HepG2 (cell line): ENCODE results near the gene MRPL20.

Source experiments
- CTCF ChIP-seq: sonication (generic); formaldehyde crosslinking; IDR thresholded peaks from 2 replicates; pipeline ENCODE4 v1.5.0; 2020; ENCODE audit warnings: mild to moderate bottlenecking, missing genetic modification reagents, moderate library complexity
- KAT2B ChIP-seq: fragments of 150-350 bp; IDR thresholded peaks from 2 replicates; pipeline ENCODE4 v1.6.1; 2014; ENCODE audit warnings: low read depth, low read length, borderline replicate concordance
- MZF1 ChIP-seq: sonication (generic); formaldehyde crosslinking; IDR thresholded peaks from 2 replicates; pipeline ENCODE4 v1.8.1; 2023; ENCODE audit warnings: mild to moderate bottlenecking, missing genetic modification reagents, borderline replicate concordance
- RBM39 ChIP-seq: fragments of 200-400 bp; formaldehyde crosslinking; IDR thresholded peaks from one replicate; pipeline ENCODE4 v1.6.1; 2018; ENCODE audit warnings: antibody characterized with exemption, mild to moderate bottlenecking, low read depth, low read length; ENCODE audit not compliant: poor library complexity, severe bottlenecking
- XBP1 ChIP-seq: sonication (generic); formaldehyde crosslinking; IDR thresholded peaks from 2 replicates; pipeline ENCODE4 v1.5.0; 2020; ENCODE audit warnings: missing genetic modification reagents

DNA sequence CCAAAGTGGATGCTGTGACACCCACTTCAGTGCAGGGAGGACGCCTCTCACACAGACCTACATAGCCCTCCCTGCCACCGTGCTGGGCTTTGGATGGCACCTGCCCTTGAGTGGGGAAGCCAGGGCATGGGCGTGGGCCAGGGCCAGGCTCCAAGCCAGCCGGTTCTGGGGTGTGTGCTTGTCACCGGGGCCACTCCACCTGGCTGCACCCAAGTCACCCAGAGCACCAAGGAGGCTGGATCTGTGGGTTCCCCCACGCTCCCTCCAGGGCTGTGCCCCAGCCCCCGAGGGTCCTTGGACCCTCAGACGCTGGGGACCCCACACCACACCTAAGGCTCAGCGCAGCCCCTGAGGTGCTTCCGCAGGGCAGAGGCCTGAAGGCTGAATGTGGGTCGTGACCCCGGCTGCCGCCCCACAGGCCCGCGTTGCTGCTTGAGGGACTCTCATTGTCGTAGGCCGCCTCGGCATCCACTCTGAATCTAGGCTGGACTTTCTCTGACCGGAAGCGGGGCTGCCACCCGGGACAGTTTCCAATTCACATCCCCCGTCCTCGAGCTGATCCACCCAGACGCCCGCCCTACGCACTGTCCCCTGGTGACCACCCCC is 50.2 kb downstream of the MRPL20 start:
- TF ChIP-seq MZF1 (CRISPR knock-in tag): no peak
- no peak for TF ChIP-seq XBP1
- TF ChIP-seq KAT2B: no peak
- TF ChIP-seq RBM39: no peak
- TF ChIP-seq CTCF (CRISPR knock-in tag): no peak
